ENCODE data around the gene NOC4L. TPM values are rescaled to one million over a fixed set of nuclear protein-coding genes. Genes with fewer than 3 reads are reported as not detected.

Gene NOC4L
- total and polyA plus RNA-seq, 2 of the 4 experiments (the other 2 are of a cell fraction), result 5.2 to 13.4 TPM

GRCh38 chr12:132169376-132169775, 25.1 kb downstream of the NOC4L start:
- H2BK20ac ChIP-seq (ENCODE audit: low read depth, low read length), result no peak overlapping the region
- no peak overlapping the region for H3K4ac ChIP-seq (ENCODE audit: low read depth, low read length)
- ChIA-PET CTCF (no interaction called here), POLR2A (ENCODE audit: unreplicated experiment) (no interaction called here)
- in situ Hi-C loops (cut with MboI; ENCODE audit: low sequenced_read_pairs), result no loop called here
- H3K27me3 ChIP-seq (ENCODE audit: control insufficient read depth, insufficient read depth, low read length), result peaks cover 36% of the 10 kb centered on the region; the same call in 1 of the 2 replicates
- H3K9ac ChIP-seq (ENCODE audit: low read depth, low read length), result no peak overlapping the region
- no peak overlapping the region for H3K23ac ChIP-seq (ENCODE audit: low read depth, low read length)
- H3K27ac ChIP-seq (ENCODE audit: insufficient read depth, low read length), result no peak overlapping the region
- H4K8ac ChIP-seq (ENCODE audit: low read depth in 2 of 2, low read length in 2 of 2), result no peak overlapping the region
- BruUV-seq (replicated peaks), result no TSS peak
- ATAC-seq (ENCODE audit: low read depth) (no peak), DNase-seq (no peak)
- H3K9me3 ChIP-seq (ENCODE audit: control insufficient read depth, insufficient read depth, low read length), result no peaks in the 10 kb centered on the region
- H2AK5ac ChIP-seq (ENCODE audit: low read depth, low read length), result no peak overlapping the region; the same call in 1 of the 2 replicates
- no peaks in the 10 kb centered on the region for H3K36me3 ChIP-seq (ENCODE audit: control insufficient read depth, insufficient read depth, low read length)
- no peak overlapping the region for H2BK15ac ChIP-seq (ENCODE audit: low read depth, low read length)
- intact Hi-C loops (cut with micrococcal nuclease), result no loop called here
- no peak for TF ChIP-seq RFX5 (IDR thresholded peaks at IDR 0.05; ENCODE audit: low read depth, low read length)
- TF ChIP-seq SMC3 (IDR thresholded peaks at IDR 0.05; ENCODE audit: low read depth, low read length), result no peak
- TF ChIP-seq POLR2A (IDR thresholded peaks at IDR 0.05; ENCODE audit: low read depth, low read length), result no peak
- TF ChIP-seq BHLHE40 (IDR thresholded peaks at IDR 0.05; ENCODE audit: low read depth, low read length), result no peak
- no peak for TF ChIP-seq MAFK (IDR thresholded peaks at IDR 0.05; ENCODE audit: low read depth, low read length)
- TF ChIP-seq CHD1 (IDR thresholded peaks at IDR 0.05; ENCODE audit: low read depth, low read length), result no peak
- no peak for TF ChIP-seq NFE2L2 (IDR thresholded peaks at IDR 0.05; ENCODE audit: low read depth, low read length)
- no peak for TF ChIP-seq MAZ (IDR thresholded peaks at IDR 0.05; ENCODE audit: borderline replicate concordance, low read depth, low read length)
- no peak for TF ChIP-seq FOS (IDR thresholded peaks at IDR 0.05; ENCODE audit: low read depth, low read length)
- no peak for TF ChIP-seq RCOR1 (IDR thresholded peaks at IDR 0.05; ENCODE audit: insufficient replicate concordance, low read length)
- TF ChIP-seq USF2 (IDR thresholded peaks at IDR 0.05; ENCODE audit: low read depth, low read length), result no peak
- no peak for TF ChIP-seq MXI1 (IDR thresholded peaks at IDR 0.05; ENCODE audit: borderline replicate concordance, low read depth, low read length)
- TF ChIP-seq RAD21 (IDR thresholded peaks at IDR 0.05; ENCODE audit: low read length), result no peak
- no peak for TF ChIP-seq CEBPB (IDR thresholded peaks at IDR 0.05; ENCODE audit: low read depth, low read length)
- TF ChIP-seq ELK1 (IDR thresholded peaks at IDR 0.05; ENCODE audit: borderline replicate concordance, low read depth, low read length), result no peak
- TF ChIP-seq CTCF (conservative IDR thresholded peaks at IDR 0.05; ENCODE audit: low read depth, low read length), result no peak
- no peak overlapping the region for H2BK120ac ChIP-seq (ENCODE audit: low read depth, low read length)
- no peaks in the 10 kb centered on the region; the same call in 1 of the 2 replicates for H4K20me1 ChIP-seq (ENCODE audit: insufficient read depth, low read length)
- H4K91ac ChIP-seq (ENCODE audit: insufficient read depth, low read depth, low read length), result no peak overlapping the region
- H3K9me1 ChIP-seq (ENCODE audit: insufficient read depth, low read length), result no peaks in the 10 kb centered on the region; the same call in 1 of the 2 replicates
- H3K4me3 ChIP-seq (ENCODE audit: insufficient read depth, low read depth, low read length), result no peak overlapping the region
- no peak overlapping the region for H2BK5ac ChIP-seq (ENCODE audit: low read depth, low read length, poor library complexity, severe bottlenecking)
- no peak overlapping the region for H3K14ac ChIP-seq (replicated peaks; ENCODE audit: low read depth, low read length)
- no peak overlapping the region for H4K5ac ChIP-seq (ENCODE audit: low read depth, low read length)
- H2AK9ac ChIP-seq (replicated peaks; ENCODE audit: low read depth, low read length, poor library complexity), result no peak overlapping the region
- H3K56ac ChIP-seq (ENCODE audit: extremely low read depth, insufficient read depth, low read length), result no peak overlapping the region
- H3K18ac ChIP-seq (ENCODE audit: low read depth, low read length), result no peak overlapping the region
- H3K4me2 ChIP-seq (ENCODE audit: low read depth, low read length), result no peak overlapping the region
- 87% methylated on average over 3 of the region's 17 CpGs; no CpG with 5 or more reads in 1 of the 2 experiments for WGBS, 2 experiments (ENCODE audit: extremely low coverage in 2 of 2, insufficient read length in 1 of 2)
- dilution Hi-C loops (cut with HindIII; ENCODE audit: low sequenced_read_pairs, unreplicated experiment), result no loop called here
- peaks cover 8% of the 10 kb centered on the region; the same call in 1 of the 2 replicates for H3K4me1 ChIP-seq (ENCODE audit: control insufficient read depth, insufficient read depth, low read length)
- no peaks in the 10 kb centered on the region for H3K79me1 ChIP-seq (ENCODE audit: low read depth in 1 of 2, low read length in 2 of 2)
- no peak overlapping the region for H2AFZ ChIP-seq (replicated peaks; ENCODE audit: low read length, poor library complexity)
